ENCODE measurements around the gene RAB11A. TPM values are rescaled to one million over a fixed set of nuclear protein-coding genes. Genes with fewer than 3 reads are reported as not detected.
"Not testable (repeated sequence)": the region's sequence is repeated elsewhere in the genome, so short reads cannot be mapped to it uniquely, and the experiment has no call there.

Gene RAB11A
- polyA plus RNA-seq, 5 donors, result 241 to 339 (median 265) TPM

DNA sequence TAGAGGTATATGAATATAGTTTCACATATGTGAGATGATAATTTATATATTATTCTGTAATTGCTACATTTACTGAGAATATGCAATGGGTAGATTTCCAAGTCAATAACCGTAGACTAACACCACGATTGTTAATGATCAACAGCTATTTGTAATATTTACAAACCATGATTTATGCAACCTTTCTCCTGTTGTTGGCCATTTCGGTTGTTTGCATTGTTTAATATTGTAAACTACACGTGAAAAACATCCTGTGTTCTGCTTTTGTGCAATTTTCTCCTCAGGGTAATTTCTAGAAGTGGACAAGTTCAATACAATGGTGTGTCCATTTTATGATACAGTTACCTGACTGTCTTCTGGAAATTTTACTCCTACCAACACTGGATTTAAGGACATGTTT is 29.3 kb upstream of the RAB11A start:
- no peak for DNase-seq

DNA sequence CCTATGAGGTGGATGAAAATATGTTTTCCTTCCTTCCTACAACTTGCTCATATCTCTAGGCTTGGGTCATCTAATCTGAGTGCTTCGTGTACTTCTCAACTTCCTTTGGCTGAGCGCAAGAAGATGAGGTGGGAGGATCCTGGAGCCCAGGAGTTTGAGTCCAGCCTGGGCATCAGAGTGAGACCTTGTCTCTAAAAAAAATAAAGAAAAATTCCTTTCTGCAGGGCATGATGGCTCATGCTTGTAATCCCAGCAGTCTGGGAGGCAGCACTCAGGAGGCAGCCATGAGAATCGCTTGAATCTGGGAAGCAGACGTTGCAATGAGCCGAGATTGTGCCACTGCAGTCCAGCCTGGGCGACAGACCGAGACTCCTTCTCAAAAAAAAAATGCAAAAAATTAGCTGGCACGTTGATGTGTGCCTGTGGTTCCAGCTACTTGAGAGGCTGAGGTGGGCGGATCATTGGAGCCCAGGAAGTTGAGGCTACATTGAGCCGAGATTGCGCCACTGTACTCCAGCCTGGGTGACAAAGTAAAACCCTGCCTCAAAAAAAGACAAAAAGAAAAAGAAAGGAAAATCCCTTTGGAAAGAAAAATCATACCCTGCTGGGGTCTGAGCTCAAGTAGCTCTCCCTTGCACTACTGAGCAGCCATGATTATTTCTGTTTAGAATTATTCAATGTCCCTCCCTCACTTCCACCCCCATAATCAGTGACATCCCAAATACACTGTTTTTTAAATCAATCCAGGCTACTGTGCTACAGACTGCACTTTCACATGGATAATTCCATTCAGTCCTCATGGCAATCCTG is 28.0 kb upstream of the RAB11A start:
- DNase-seq, result no peak

DNA sequence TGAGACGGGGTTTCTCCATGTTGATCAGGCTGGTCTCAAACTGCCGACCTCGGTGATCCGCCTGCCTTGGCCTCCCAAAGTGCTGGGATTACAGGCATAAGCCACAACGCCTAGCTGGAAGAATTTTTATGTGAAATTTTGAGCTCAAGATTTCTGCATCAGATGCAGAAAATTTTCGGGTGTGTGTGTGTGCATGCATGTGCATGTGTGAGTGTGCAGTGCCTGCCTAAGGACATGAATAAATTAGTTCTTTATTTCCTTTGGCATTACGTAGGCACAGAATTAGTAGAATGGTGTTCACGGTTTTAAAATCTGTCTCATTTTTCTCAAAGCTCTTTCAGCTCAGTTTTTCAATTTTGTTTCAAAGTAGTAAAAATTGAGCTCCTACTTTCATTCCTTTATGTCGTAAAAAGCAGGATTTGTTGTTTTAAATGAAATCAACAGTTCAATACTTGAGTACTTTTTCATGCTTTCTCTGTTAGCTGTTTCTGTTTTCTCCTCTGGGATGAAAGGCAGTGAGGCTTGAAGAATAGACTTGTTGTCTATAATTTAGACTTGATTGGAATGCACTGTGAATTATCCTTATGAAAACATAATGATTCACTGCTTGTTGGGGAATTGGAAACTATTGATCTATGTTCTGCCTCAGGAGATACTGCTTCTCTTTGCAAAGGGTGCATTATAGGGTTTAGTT is 23.3 kb upstream of the RAB11A start:
- no peak for DNase-seq

DNA sequence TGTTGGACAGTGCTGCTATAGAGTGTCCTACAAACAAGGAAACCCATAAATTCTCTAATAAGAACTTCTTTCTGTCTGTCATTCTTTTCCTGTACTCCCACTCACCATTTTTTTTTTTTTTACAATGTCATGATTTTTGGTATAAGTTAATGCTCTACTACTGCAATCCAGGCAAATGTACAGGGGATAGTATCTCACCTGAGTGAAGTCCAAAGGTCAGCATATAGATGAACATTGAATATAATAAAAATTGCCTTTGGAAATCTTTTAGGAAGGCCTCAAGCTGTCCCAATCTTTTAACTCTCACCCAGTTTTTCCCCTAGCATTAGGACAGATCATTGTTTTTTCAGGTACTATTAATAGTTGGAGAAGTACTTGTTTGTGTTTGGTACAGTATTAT is 21.3 kb upstream of the RAB11A start:
- no peak for DNase-seq

DNA sequence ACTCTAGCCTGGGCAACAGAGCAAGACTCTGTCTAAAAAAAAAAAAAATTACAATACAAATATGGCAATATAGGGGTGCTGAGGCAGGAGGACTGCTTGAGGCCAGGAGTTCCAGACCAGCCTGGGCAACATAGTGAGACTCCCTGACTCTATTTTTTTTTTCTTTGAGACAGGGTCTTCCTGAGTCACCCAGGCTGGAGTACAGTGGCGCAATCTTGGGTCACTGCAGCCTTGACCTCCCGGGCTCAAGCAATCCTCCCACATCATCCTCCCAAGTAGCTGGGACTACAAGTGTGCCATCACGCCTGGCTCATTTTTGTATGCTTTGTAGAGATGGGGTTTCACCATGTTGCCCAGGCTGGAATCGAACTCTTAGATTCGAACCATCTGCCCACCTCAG is 17.3 kb upstream of the RAB11A start:
- no peak for DNase-seq

DNA sequence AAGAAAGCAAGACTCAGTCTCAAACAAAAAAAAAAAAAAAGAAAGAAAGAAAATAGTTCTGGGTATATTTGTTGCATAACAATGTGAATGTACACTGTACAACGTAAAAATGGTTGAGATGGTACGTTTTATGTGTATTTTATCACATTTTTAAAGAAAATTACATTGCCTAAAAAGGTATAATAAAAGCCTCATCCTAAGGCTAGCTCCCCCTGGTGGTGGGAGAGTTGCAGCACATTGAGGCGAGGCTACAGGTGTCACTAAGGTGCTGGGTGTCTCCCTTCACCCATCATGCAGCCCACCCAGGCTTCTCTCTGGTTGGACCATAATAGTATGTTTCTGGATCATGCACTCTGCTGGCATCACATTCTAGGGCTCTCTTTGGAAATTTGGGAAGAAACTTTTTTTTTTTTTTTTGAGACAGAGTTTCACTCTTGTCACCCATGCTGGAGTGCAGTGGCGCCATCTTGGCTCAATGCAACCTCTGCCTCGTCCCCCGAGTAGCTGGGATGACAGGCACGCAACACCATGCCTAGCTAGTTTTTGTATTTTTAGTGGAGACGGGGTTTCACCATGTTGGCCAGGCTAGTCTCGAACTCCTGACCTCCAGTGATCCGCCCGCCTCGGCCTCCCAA is 12.4 kb upstream of the RAB11A start:
- no peak for DNase-seq

DNA sequence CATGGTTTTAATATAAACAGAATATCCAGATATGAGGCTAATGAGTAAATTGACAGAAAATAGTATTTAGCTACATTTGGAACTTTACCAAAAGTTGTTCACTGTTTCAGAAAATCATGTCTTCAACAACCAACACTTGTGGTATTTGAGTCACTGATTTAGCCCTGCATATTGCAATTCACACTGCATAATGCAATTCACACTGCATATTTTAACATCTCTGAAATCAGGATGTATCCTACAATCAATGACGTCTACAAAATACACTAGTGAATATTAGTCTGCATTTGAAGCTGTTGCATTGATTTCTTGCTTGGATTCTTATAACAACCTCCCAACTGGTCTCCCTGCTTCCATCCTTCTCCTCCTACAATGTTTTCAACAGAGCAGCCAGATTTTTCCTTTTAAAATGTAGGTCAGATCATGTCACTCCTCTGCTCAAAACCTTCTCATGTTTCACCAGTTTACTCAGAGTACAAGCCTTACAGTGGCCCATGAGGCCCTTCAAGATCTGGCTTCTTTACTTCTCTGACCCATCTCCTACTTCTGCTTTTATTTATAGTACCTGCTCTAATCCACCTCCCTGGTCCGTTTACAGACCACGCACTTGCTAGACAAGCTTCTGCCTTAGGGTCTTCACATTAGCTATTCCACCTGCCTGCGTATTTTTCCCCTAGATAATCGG is 11.4 kb upstream of the RAB11A start:
- DNase-seq, result no peak

DNA sequence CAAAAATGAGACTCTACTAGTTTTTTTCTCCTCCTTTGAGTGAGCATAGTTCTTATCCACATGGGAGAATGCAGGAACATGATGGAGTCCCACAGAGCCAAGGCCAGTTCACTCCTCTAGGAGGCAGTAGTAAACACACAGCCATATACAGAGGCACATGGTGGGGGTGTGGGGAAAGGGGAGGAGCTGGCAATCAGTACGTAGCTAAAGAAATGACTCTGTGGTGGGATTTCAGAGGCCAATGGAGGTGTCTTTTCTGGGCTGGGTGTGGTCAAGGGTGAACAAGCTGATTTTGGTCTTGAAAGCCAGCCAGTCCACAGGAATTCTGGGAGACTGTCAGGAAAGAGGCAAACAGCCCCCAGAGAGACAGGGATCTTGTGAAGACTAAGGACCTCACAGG is 6.6 kb upstream of the RAB11A start:
- no peak for DNase-seq

DNA sequence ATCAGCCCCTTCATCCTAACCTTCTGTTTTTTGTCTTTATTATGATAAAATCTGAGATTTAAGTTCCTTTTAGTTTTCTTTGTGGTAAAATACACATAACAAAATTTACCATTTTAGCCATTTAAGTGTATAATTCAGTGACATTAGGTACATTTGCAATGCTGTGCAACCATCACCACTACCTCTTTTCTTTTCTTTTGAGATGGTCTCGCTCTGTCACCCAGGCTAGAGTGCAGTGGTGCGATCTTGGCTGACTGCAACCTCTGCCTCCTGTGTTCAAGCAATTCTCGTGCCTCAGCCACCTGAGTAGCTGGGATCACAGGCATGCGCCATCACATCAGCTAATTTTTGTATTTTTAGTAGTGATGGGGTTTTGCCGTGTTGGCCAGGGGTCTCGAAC is 6.2 kb upstream of the RAB11A start:
- no peak for DNase-seq

DNA sequence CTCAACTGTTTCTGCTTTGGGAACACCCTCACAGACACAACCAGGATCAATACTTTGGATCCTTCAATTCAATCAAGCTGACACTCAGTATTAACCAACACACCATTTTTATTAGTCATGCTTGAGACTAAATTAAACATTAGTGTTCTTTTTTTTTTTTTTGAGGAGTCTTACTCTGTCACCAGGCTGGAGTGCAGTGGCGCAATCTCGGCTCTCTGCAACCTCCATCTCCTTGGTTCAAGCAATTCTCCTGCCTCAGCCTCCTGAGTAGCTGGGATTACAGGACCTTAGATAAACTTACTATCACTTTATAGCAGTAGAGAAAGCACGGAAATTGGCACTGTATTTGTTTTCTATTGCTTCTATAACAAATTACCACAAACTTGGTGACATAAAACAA is 2.0 kb upstream of the RAB11A start:
- no peak for DNase-seq

DNA sequence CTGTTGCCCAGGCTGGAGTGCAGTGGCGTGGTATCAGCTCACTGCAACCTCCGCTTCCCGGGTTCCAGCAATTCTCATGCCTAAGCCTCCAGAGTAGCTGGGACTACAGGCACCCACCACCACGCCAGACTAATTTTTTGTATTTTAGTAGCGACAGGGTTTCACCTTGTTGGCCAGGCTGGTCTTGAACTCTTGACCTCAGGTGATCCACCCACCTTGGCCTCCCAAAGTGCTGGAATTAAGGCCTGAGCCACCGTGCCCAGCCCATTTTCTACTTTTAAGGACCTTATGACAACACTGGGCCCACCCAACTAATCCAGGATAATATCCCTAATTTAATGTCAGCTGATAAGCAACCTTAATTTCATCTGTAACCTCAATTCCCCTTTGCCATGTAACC is 1.4 kb upstream of the RAB11A start:
- not testable (repeated sequence) for DNase-seq

DNA sequence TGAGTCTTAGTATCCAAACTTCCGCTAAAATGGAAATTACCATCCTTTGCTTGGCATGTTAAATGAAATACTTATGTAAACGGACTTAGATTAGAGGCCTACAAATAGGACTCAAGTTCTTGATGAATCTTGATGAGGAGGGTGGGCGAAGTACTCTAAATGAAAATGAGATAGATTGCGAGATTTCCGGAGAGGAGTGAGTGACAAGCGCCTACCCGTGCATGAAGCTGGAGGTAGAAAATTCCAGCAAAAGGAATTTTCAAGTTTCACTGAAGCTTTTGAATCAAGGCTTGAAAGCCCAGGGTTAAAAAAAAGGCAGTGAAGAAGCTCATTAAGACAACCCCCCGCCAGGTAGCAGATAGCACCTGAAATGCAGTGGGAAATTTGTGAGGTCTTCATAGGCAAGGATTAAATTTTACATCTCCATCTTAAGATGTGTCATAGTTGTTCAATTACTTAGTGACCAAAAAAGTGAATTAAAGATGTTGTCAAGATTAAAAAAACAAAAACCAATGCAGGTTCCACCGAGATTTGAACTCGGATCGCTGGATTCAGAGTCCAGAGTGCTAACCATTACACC is 655 bp upstream of the RAB11A start:
- no peak for DNase-seq

DNA sequence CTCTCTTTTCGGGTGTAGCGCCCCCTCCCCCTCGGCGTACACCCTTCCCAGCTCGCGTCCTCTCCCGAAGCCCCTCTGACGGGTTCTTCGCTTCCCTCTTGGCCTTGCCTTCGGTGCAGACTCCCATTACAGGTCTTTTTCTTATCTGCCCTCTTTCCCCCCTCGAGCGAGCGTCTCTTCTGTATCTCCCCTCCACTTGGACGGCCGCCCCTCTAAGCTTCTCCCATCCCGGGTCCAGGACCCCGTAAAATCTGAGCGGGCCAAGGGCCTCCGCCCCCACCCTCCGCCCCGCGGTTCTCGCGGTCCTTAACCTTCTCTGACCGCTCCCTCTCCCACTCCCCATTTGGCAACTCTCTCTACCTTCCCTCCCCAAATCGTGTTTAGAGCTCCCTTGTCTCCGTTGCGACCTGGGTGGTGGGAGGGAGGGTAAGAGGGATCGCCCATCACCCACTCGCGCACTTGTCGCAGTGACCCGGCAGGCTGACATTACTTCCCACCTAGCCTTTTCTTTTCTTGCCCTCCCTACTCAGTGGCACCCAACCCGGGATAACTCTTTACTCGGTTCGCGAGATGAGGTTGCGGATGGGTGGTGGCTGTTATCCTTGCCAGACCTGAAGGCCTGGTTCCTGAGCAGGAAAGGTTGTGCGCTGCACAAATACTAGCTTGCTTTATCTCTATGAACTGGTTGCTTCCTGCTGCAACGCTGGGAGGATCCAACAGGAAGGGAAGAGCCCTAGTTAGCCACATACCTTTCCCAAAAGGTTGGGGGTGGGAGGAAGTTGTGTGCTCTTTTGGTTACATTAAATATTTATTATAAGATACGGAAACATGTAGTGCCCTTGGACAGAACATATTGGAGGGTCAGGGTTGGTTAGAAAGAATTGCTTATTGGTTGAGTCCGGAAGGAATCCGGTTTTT is 922 bp downstream of the RAB11A start:
- peak; percentile 39 to 43 for DNase-seq

DNA sequence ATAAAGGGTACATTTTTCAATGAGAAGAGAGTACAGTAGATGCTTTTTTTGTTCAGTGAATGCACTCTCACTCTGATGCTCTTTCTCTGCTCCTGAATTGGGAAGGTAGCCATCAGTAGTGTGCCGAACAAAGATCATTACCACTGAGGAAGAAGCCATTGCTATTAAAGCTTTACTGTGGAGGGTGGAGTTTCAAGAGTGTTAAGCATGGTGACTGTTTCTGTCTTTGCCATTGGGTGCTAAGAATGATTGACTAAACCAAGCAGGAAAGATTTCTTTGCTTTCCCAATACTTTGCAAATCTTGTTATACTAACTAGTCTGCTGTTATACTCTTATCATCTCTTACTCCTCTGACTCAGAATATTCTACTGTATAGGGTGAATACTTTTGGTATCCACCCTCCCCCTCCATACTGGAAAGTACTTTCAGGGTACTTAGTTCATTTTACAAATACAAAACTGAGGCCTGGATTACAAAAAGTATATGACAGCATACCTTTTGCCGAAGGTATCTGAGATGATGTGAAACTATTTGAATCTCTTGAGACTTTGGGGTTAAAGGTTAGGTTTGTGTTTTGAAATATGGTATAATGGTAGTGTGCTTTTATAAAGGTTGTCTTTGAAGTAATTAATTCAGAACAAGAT is 1.7 kb downstream of the RAB11A start:
- DNase-seq, result peak; percentile 12 to 24

DNA sequence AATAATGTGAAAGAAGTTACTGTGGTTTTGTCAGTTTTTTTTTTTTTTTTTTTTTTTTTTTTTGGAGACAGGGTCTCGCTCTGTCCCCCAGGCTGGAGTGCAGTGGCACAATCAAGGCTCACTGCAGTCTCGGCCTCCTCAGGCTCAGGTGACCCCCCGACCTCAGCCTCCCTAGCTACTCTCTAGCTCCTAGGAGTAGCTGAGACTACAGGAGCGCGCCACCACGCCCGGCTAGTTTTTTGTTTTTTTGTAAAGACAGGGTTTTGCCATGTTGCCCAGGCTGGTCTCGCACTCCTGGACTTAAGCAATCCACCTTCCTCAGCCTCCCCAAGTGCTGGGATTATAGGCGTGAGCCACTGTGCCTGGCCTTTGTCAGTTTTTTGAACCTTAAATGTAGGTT is 2.6 kb downstream of the RAB11A start:
- not testable (repeated sequence) for DNase-seq

DNA sequence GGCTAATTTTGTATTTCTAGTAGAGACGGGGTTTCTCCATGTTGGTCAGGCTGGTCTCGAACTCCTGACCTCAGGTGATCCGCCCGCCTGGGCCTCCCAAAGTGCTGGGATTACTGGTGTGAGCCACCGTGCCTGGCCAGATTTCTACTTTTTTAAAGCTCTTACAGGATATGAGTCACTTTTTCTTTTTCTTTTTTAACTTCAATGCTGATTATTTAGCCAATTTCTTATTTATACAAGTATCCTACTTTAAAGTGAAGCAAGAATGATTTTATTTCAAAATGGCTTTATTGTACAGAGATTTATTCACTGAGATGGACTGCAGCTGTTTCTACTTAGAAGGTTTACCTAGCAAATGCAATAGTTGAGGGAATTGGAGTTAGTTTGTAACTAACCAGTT is 3.3 kb downstream of the RAB11A start:
- DNase-seq, result not testable (repeated sequence)

DNA sequence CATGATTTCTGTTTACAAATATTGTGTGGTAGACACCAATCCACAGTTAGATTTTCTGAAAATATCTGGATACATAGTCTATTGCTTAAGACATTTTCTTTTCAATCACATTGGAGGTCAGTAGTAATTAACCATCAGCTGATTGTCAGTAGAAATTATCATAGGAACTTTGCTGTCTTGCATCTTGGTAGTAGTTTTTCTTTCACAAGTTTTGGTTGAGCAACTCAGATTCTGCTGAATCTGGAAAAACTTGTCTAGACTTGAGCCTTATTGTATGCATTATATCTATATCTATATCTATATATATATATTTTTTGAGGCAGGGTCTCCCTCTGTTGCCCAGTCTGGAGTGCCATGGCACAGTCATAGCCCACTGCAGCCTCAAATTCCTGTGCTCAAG is 4.0 kb downstream of the RAB11A start:
- no peak for DNase-seq

DNA sequence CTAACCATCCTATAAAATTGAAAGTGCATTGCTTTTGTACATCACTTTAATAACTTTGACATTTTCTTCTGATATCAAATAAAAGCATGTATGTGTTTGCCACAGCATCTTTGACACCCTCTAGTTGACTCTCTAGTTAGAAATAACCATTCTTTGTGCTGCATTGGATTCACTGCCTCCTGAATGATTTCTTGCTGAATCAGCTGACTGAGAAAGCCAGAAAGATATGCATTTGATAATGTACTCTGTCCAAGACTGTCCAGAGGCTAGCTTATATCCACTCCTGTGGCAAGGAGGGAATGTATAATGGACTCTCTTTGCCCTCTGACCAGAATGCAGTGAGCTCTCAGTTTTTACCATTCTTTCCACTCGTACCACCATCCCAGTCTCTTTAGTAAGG is 6.2 kb downstream of the RAB11A start:
- no peak for DNase-seq

DNA sequence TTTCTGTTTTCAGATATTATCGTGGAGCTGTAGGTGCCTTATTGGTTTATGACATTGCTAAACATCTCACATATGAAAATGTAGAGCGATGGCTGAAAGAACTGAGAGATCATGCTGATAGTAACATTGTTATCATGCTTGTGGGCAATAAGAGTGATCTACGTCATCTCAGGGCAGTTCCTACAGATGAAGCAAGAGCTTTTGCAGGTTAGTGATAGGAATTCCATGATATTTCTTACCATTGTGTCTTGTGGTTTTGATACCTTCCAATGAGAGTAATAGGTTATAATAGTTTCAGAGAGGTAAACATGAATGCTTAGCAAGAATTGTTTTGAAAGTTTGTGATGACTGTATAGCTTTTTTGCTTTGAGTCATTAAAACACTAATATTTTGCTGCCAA is 8.5 kb downstream of the RAB11A start:
- no peak for DNase-seq

DNA sequence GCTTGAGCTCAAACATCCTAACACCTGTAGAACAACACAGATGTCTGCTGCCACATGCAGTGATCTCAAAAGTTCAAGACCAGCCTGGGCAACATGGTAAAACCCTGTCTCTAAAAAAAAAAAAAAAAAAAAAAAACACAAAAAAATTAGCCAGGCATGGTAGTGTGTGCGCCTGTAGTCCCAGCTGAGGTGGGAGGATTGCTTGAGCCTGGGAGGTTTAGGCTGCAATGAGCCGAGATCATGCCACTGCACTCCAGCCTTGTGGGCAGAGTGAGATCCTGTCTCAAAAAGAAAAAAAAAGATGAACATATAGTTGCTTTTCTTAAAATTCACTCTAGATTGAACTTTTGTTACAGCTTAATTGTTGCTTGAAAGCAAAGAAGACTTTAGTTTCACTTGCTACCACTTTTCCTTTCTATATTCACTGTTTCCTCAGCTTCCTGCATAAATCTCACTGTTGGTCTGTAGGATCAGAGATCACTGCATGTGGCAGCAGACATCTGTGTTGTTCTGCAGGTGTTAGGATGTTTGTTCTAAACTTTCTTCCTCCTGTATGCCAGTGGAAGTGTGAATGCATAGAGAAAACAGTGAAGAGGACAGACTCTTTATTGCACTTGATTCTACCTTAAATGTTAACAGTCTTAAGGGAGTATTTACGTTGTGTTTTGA is 12.6 kb downstream of the RAB11A start:
- DNase-seq, result no peak
